Epidermal melanocyte (primary cell): ENCODE results near the gene AMBP.
"Not testable (repeated sequence)": the region's sequence is repeated elsewhere in the genome, so short reads cannot be mapped to it uniquely, and the experiment has no call there.

Experiments used
- DNase-seq: peaks from one replicate; pipeline ENCODE4 v3.0.0; 2011; ENCODE audit warnings: low spot score; ENCODE audit not compliant: insufficient read length

Gene AMBP

GRCh38 chr9:114051706-114052105 lies 26.4 kb downstream of the AMBP start:
- DNase-seq = no peak

GRCh38 chr9:114051281-114051680 lies 26.8 kb downstream of the AMBP start:
- no peak for DNase-seq

GRCh38 chr9:114050646-114051045 lies 27.5 kb downstream of the AMBP start:
- DNase-seq = no peak

GRCh38 chr9:114050226-114050568 lies 27.9 kb downstream of the AMBP start:
- DNase-seq = no peak

DNA sequence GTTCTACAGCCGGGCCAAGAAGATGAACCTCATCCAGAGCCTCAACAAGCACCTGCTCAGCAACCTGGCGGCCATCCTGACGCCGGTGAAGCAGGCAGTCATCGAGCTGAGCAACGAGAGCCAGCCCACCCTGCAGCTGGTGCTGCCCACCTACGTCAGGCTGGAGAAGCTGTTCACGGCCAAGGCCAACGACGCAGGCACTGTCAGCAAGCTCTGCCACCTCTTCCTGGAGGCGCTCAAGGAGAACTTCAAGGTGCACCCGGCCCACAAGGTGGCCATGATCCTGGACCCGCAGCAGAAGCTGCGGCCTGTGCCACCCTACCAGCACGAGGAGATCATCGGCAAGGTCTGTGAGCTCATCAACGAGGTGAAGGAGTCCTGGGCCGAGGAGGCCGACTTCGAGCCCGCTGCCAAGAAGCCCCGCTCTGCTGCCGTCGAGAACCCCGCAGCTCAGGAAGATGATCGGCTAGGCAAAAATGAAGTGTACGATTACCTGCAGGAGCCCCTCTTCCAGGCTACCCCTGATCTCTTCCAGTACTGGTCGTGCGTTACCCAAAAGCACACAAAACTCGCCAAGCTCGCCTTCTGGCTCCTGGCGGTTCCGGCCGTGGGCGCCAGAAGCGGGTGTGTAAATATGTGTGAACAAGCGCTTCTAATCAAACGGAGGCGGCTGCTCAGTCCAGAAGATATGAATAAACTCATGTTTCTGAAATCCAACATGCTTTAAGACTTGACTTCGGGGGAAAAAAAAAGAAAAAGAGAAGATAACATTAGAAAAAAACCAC lies 28.5 kb downstream of the AMBP start:
- DNase-seq = no peak

DNA sequence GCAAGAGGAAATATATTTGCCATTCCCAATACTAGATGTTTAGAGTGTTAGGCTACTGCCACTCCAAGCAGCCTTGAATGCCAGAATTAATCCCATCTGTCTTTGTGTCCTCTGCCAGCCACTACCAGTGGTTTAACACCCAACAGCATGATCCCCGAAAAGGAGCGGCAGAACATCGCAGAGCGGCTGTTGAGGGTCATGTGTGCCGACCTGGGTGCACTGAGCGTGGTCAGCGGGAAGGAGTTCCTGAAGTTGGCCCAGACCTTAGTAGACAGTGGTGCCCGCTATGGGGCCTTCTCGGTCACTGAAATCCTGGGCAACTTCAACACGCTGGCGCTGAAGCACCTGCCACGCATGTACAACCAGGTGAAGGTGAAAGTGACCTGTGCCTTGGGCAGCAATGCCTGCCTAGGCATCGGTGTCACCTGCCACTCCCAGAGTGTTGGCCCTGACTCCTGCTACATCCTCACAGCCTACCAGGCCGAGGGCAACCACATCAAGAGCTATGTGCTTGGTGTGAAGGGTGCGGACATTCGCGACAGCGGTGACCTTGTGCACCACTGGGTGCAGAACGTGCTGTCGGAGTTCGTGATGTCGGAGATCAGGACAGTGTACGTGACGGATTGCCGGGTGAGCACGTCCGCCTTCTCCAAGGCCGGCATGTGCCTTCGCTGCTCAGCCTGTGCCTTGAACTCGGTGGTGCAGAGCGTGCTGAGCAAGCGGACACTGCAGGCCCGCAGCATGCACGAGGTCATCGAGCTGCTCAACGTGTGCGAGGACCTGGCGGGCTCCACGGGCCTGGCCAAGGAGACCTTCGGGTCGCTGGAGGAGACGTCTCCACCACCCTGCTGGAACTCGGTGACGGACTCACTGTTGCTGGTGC lies 29.3 kb downstream of the AMBP start:
- DNase-seq = no peak

DNA sequence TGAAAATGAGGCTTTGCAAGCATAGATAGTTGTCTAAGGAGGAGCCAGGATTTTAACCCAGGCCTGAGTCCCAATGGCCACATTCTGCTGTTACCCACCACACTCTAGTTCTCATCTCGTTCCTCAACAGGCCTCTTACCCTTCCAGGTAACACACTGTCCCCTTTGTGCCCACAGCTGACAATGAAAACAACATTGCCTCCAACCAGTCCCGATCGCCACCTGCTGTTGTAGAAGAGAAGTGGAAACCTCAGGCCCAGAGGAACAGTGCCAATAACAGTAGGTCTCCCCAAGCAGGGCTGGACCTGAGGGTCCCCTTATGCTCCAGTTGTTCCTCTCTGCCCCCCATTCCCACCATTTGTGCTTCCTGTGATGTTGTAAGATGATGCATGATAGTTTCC lies 30.4 kb downstream of the AMBP start:
- DNase-seq = no peak

GRCh38 chr9:114046875-114047274 lies 31.2 kb downstream of the AMBP start:
- no peak for DNase-seq

DNA sequence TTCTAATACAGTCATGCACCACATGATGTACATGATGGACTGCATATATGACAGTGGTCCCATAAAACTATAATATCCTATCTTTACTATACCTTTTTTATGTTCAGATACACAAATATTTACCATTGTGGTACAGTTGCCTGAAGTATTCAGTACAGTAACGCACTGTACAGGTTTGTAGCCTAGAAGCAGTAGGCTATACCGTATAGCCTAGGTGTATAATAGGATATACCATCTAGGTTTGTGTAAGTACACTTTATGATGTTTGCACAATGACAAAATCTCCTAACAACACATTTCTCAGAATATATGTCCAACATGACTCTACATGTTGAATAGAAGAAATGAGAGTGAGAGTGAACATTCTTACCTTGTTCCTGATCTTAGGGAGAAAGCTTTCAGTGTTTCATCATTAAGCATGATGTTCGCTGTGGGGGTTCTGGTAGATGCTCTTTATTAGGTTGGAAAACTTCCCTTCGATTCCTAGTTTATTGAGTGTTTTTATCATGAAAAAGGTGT lies 31.8 kb downstream of the AMBP start:
- no peak for DNase-seq

GRCh38 chr9:114043660-114044059 lies 34.4 kb downstream of the AMBP start:
- not testable (repeated sequence) for DNase-seq

DNA sequence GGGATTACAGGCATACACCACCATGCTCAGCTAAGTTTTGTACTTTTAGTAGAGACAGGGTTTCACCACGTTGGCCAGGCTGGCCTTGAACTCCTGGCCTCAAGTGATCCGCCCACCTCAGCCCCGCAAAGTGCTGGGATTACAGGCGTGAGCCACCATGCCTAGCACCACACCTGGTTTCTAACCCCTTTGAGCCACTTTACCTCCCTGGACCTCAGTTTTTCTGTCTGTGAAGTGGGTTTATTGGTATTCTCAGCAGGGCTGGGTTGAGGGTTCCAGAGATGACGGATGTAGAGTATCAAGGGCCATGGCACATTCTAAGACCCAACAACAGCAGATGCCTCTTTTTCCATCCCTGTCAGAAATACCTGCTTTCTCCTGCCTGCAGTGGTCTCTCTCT lies 38.6 kb downstream of the AMBP start:
- no peak for DNase-seq

DNA sequence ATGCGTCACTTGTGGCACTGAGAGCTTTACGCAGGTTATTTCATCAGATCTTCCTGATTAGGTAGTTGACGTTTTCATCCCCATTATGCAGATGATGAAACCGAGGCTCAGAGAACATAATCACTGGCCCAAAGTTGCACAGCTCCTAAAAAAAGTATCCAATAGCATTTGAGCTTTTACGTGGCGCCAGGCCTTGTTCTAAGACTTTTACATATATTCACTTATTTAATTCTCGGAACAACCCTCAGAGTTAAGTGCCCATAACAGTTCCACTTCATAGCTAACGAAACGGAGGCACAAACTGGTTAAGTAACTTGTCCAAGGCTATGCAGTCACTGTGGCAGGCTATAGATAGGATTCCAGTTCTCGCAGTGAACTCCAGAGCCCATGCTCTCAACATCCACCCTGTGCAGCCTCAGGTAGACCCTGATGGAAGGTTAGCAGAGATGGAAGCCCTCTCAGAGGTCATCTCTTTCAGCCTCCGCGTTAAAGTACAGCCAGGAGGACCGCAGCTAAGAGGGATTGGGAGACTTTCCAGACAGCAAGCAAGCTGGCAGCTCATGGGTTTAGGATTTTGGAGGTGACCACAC lies 39.3 kb downstream of the AMBP start:
- DNase-seq = no peak

DNA sequence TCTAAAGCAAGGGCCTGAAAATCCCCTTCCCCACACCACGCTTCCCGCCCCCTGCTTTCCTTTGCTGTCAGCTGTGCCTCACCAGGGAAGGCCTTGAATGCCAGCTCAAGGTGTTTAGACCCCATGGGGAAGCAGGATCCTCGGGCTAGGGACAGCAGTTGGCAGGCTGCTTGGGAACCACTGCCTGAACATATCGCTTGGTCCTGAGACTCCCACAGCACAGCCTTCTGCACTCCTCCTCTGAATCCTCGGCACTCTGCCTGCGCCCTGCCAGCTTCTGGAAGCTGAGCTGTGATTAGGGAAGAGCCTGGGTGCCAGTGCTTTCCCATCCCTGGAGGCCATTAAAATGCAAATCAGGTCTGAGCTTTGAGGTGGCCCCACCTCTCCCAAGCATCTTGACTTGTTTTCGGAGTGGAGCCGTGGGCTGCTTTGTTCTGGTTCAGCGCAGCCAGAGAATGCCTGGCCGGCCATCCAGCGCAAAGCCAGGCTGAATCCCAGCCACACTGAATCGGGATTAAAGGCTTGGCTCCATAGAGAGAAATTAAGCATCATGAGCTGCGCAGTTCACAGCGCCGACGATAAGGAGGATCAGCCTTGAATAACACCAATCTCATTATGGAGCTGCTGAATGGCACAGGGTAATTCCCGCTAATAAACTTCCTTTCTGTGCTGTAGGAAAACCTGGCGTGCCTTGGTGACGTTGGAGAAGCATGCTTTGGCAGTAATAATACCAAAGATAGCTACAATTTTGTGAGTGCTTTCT lies 40.0 kb downstream of the AMBP start:
- DNase-seq = no peak

GRCh38 chr9:114037249-114037648 lies 40.9 kb downstream of the AMBP start:
- no peak for DNase-seq

- DNase-seq = no peak
These were observed 42.0 kb downstream of the AMBP start for GRCh38 chr9:114035845-114036801.

DNA sequence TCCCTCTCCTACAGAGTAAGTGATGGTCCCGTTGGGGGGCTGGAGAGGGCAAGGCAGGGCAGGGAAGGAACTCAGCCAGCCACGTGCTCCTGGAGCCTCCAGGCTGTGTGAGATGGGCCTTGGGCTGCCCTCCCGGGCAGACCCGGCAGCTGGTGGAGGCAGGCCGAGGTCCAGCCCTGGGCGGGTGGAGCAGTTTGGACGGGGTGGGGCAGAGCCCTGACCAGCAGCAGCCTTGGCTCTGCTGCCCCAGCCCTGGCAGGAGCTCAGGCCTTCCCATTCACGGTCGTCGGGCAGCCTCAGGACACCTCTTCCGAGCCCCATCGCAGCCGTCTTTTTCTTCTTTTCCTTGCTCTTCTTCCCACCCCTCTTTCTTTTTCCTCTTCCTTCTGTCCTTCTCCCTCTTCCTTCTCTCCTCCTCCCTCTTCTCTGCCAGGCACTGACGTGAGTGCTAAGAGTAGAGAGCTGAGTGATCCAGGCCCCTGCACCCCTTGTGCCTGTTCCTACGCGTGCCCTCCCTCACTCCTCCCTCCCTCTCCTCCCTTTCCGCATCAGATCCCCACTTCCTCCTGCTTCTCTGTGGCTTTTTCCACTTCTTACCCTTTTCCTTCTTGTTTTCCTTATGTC lies 42.8 kb downstream of the AMBP start:
- DNase-seq = no peak

- DNase-seq = no peak
These were observed 43.4 kb downstream of the AMBP start for GRCh38 chr9:114034661-114035062.

DNA sequence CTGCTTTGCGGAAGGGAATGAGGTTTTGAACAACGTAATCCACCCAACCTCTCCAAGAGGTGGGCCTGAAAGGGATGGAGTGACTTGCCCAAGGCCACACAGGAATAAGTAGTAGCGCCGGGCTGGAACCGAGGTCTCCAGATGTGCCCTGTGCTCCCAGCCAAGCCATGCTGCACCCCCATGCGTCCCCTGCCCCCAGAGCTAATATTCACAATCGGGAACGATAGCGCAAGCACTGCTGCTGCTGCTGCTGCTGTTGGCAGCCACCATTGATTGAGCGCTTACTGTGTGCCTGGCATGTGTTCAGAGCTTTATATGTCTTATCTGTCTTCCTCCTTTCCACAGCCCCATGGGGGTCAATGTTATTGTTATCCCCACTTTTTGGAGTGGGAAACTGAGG lies 43.9 kb downstream of the AMBP start:
- DNase-seq = no peak

- DNase-seq = no peak
These were observed 44.5 kb downstream of the AMBP start for GRCh38 chr9:114033397-114034103.
